Vagina (tissue), 2 donors: ENCODE data around the gene NHLRC1.

Experiments used
- CTCF ChIP-seq, 3 experiments: fragments of 450-650 bp in 2 of 3; fragments of 200-600 bp in 1 of 3; sonication (generic) in 1 of 3; IDR thresholded peaks; one replicate each; pipeline ENCODE4 v1.5.1; 2017 to 2019; ENCODE audit warnings: antibody characterized with exemption in 3 of 3, mild to moderate bottlenecking in 2 of 3, moderate library complexity in 2 of 3
- POLR2A ChIP-seq, 2 donors: fragments of 450-650 bp; IDR thresholded peaks; one replicate each; pipeline ENCODE4 v1.6.1; 2017; ENCODE audit warnings: antibody characterized with exemption in 2 of 2, mild to moderate bottlenecking in 2 of 2, moderate library complexity in 2 of 2

- TF ChIP-seq CTCF (IDR thresholded peaks at IDR 0.05) (no peak), POLR2A (IDR thresholded peaks at IDR 0.05) (peak in 1 of 2 donors; percentile 75)
Observed at GRCh38 chr6:18155150-18155863, 32.8 kb upstream of the NHLRC1 start, which contains the start of gene KDM1B.
